ENCODE data around the gene DTL.

DNA sequence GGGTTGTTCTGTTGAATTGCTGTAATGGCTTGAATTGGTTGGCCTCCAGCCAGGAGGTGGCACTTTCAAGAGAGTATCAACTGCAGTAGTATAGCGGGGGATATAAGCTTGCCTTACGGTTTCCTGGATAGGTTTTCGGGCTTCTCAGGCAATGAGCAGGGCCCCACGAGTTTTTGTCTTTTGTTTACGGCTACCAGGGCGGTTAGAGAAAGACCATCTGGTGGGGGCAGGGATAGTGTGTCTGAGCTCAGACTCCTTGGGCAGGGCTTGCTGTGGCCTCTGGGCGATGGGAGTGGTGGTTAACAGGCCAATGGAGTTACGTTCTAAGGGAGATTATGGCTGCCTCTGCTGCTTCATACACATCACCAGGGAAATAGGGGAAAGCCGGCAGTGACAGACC is 62.8 kb downstream of the DTL start:
- TF ChIP-seq EZH2 (IDR thresholded peaks at IDR 0.05; ENCODE audit: insufficient read depth, low read length) (no peak), CTCF (IDR thresholded peaks at IDR 0.05; ENCODE audit: insufficient read depth, low read depth, low read length) (no peak)

Data from astrocyte (in vitro differentiated cells and primary cell).